Psoas muscle (tissue), 8 donors: ENCODE data around the gene KCNJ12. TPM values are rescaled to one million over a fixed set of nuclear protein-coding genes. Genes with fewer than 3 reads are reported as not detected.
"Not testable (repeated sequence)": the region's sequence is repeated elsewhere in the genome, so short reads cannot be mapped to it uniquely, and the experiment has no call there.

Source experiments
- ATAC-seq, 4 donors: fragments of 200-7000 bp; cut with Tn5 transposase; one replicate each; pipeline ENCODE4 v1.9.1; 2020; ENCODE audit warnings: moderate library complexity in 3 of 4, mild to moderate bottlenecking in 2 of 4
- DNase-seq, 2 donors: peaks; one replicate each; pipeline ENCODE4 v3.0.0-alpha.2; 2020
- H3K27ac ChIP-seq: fragments of 200-600 bp; one replicate; pipeline ENCODE4 v1.8.0; 2022
- H3K27me3 ChIP-seq, 3 donors: fragments of 200-600 bp in 1 of 3; one replicate each; pipeline versions ENCODE4 v1.6.1 to v1.8.0; 2013 to 2022; ENCODE audit warnings: low read length in 2 of 3, mild to moderate bottlenecking in 2 of 3, moderate library complexity in 1 of 3; ENCODE audit not compliant: insufficient read depth in 3 of 3
- H3K36me3 ChIP-seq, 2 donors: fragments of 200-600 bp in 1 of 2; one replicate each; pipeline versions ENCODE4 v1.6.1 to v1.8.0; 2013 to 2022; ENCODE audit warnings: low read depth in 1 of 2, mild to moderate bottlenecking in 1 of 2, moderate library complexity in 1 of 2; ENCODE audit not compliant: insufficient read depth in 1 of 2
- H3K4me1 ChIP-seq: fragments of 200-600 bp; one replicate; pipeline ENCODE4 v1.8.0; 2022
- H3K4me3 ChIP-seq: fragments of 200-600 bp; one replicate; pipeline ENCODE4 v1.8.0; 2022; ENCODE audit warnings: mild to moderate bottlenecking
- H3K9me3 ChIP-seq: fragments of 200-600 bp; one replicate; pipeline ENCODE4 v1.8.0; 2022
- WGBS, 3 donors: extraction: QIAGEN DNeasy Blood & Tissue Kit; methylation state at CpG; one replicate each; pipeline versions ENCODE4 v1.1.6 to v1.1.7; 2013; 5-methylcytosine and 5-hydroxymethylcytosine counted together
- intact Hi-C, 2 donors: fragments of 100-400 bp; cut with DNase I; formaldehyde crosslinking; loops; one replicate each; pipeline versions ENCODE4 v1.11.0 to v1.14.2; 2022
- polyA plus RNA-seq, 3 donors: library from polyadenylated mRNA; stranded (reverse); fragments of 200-250 nt; gene quantifications; one replicate each; pipeline ENCODE4 v1.2.3, GENCODE V29; 2013
- total RNA-seq, 4 donors: library from RNA; stranded (reverse); fragmentation: NEBNext Ultra II Directional in 2 of 4; extraction: Animal tissue kit (Norgen Biotek cat#: 25700) in 2 of 4; gene quantifications; one replicate each; pipeline versions ENCODE4 v1.2.1 to v1.2.4, GENCODE V29; 2021 to 2023
- donor health status: healthy with polysubstance abuse.
- donor health status: DM: no; HTN: no; CAD: no; lungs with moderate emphysema.
- donor health status: Bipolar disorder and iron deficiency.
- donor health status: healthy.
- donor health status: DM: yes; HTN: yes; CAD: no.
- donor health status: DM: no; HTN: no; CAD: no.
- donor health status: DM: no; HTN: no; CAD: no.
- donor health status: DM: yes; HTN: yes; CAD: no.

KCNJ12 gene
- total and polyA plus RNA-seq, 7 donors = 5.2 to 42.7 (median 19.3) TPM

DNA sequence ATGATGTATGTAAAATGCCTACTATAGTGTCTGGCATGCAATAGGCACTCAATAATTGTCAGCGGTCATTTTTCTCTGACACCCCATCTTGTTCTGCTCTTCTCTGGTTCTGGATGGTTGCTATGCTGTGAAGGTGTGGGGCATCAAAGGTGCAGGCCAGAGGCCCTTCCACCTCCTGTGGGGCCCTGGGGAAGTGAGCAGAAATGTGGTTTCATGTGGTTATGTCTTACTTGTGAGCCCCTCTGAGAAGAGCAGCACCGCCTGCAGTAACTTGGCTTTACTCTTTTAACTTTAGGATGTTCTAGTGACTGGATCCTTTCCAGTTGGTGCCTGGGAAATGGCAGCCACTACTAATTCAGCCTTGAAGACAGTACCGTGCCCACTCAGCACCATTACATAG is 32.1 kb downstream of the KCNJ12 start:
- intact Hi-C loops, DNase-seq, H3K27me3 ChIP-seq, H3K27ac ChIP-seq, H3K9me3 ChIP-seq, H3K36me3 ChIP-seq, ATAC-seq, H3K4me3 ChIP-seq: not testable (repeated sequence)
- H3K4me1 ChIP-seq = peaks cover 20% of the 10 kb centered on the region
- 62 to 66% (median 63%) methylated on average over 3 of the region's 3 CpGs for WGBS, 3 donors

DNA sequence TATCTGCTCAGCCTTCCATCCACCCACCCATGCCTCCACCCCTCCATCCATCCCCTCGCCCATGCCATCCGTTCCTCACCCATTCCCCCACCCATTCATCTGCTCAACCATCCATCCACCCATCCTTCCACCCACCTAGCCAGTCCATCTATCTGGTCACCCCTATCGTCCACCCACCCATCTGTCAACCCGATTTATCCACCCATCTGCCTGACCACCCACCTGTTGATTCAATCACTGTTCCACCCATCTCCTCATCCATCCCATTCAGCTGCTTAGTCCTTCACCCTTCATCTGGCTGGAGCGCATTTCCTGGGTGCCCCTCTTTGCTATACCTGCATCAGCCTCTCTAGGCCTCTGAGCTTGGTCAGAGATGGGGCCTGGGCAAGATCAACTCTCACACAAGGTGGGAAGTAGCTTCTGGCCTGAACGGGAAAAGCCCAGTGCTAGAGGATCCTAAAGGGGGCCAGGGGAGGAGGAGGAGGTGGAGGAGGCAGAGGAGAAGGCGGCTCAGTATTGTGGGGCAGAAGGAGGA is 32.7 kb downstream of the KCNJ12 start:
- intact Hi-C loops, ATAC-seq, H3K9me3 ChIP-seq, H3K36me3 ChIP-seq, H3K27me3 ChIP-seq, H3K27ac ChIP-seq, H3K4me3 ChIP-seq: not testable (repeated sequence)
- H3K4me1 ChIP-seq = peaks cover 20% of the 10 kb centered on the region
- peak in 1 of 2 donors; percentile 31 for DNase-seq
- 67 to 84% (median 72%) methylated on average over 5 to 6 of the region's 7 CpGs for WGBS, 3 donors

DNA sequence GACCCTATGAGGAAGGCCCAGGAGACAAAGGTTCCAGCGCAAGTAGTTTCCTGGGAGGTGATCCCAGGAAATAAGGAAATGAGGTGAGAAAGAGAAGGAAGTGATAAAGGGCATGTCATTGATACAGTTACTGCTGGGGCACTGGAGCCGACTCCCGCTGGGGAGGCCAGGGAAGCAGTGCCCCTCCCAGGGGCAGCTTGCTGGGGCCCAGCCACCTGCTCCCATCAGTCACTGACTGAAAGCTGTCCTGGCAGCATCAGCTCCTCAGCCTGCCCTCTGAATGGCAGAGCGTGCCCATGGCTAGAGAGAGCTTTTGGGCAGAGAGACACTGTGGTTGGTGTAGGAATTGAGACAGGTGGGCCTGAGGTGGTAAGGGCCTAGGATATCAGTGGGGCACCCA is 33.2 kb downstream of the KCNJ12 start:
- Histone ChIP-seq H3K4me1 (peaks cover 15% of the 10 kb centered on the region), H3K27ac (peak overlapping the region; percentile 62)
- H3K9me3 ChIP-seq, intact Hi-C loops, H3K36me3 ChIP-seq, H3K4me3 ChIP-seq, H3K27me3 ChIP-seq: not testable (repeated sequence)
- WGBS, 3 donors = 46 to 59% (median 56%) methylated on average over 4 of the region's 4 CpGs
- DNase-seq = peak in 1 of 2 donors; percentile 63
- ATAC-seq = peak; percentile 50 to 65 (median 60)

- Histone ChIP-seq H3K4me1 (peaks cover 13% of the 10 kb centered on the region), H3K27ac (peak overlapping the region; percentile 62)
- intact Hi-C loops, H3K9me3 ChIP-seq, H3K27me3 ChIP-seq, ATAC-seq, H3K36me3 ChIP-seq, H3K4me3 ChIP-seq: not testable (repeated sequence)
- WGBS, 3 donors = 70 to 75% (median 71%) methylated on average over 3 of the region's 3 CpGs
- DNase-seq = peak in 1 of 2 donors; percentile 34
Measured at GRCh38 chr17:21409971-21410370, 33.8 kb downstream of the KCNJ12 start.

GRCh38 chr17:21410371-21410770 is 34.2 kb downstream of the KCNJ12 start:
- H3K27ac ChIP-seq = peak overlapping the region; percentile 15
- ATAC-seq, H3K27me3 ChIP-seq, H3K4me3 ChIP-seq, H3K36me3 ChIP-seq, intact Hi-C loops, H3K9me3 ChIP-seq: not testable (repeated sequence)
- peak in 1 of 2 donors; percentile 39 for DNase-seq
- peaks cover 13% of the 10 kb centered on the region for H3K4me1 ChIP-seq
- WGBS, 3 donors = 74 to 84% (median 77%) methylated on average over 7 to 9 of the region's 9 CpGs

GRCh38 chr17:21410906-21411678 is 34.9 kb downstream of the KCNJ12 start:
- intact Hi-C loops, H3K27me3 ChIP-seq, H3K9me3 ChIP-seq, H3K36me3 ChIP-seq, H3K4me3 ChIP-seq: not testable (repeated sequence)
- DNase-seq (peak in 1 of 2 donors; percentile 71), ATAC-seq (peak; percentile 42 to 76 (median 60))
- Histone ChIP-seq H3K27ac (peak overlapping the region; percentile 15), H3K4me1 (peaks cover 13% of the 10 kb centered on the region)
- 73 to 82% (median 79%) methylated on average over 19 to 22 of the region's 25 CpGs for WGBS, 3 donors

DNA sequence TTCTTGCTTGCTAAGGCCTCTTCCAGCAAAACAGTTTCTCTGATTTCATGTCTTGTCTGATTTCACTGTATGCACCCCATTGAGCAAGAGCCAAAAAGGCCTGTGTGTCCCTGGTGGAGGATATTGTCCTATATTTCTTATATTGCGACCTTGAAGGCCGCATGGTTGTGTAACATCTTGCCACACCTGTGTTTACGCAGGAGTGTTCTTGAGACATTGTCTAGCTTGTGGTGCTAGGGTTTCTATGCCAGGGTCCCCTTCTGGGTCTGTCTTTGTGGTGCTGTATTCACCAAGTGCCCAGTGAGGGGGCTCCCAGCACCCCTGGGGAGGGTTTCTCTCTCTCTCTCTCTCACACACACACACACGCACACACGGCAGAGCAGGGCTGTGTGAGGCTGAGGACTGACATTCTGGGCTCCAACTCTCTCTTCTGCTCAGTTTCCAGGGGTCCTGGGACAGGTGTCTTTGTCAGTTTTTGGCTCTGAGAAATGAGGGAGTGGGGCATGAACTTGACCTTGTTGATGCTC is 35.6 kb downstream of the KCNJ12 start:
- ATAC-seq (peak in 2 of 4 donors; percentile 16 to 22), DNase-seq (peak in 1 of 2 donors; percentile 42)
- H3K4me1 ChIP-seq = peaks cover 13% of the 10 kb centered on the region
- H3K4me3 ChIP-seq, H3K36me3 ChIP-seq, intact Hi-C loops, H3K27me3 ChIP-seq, H3K9me3 ChIP-seq: not testable (repeated sequence)
- peak overlapping the region; percentile 3 for H3K27ac ChIP-seq
- 69 to 89% (median 71%) methylated on average over 5 of the region's 5 CpGs for WGBS, 3 donors

- H3K4me3 ChIP-seq, H3K9me3 ChIP-seq, H3K36me3 ChIP-seq, intact Hi-C loops, H3K27me3 ChIP-seq: not testable (repeated sequence)
- ATAC-seq = peak in 3 of 4 donors; percentile 39 to 63 (median 42)
- WGBS, 3 donors = 44 to 58% (median 47%) methylated on average over 11 to 14 of the region's 14 CpGs
- Histone ChIP-seq H3K27ac (peak overlapping the region; percentile 3), H3K4me1 (peaks cover 13% of the 10 kb centered on the region)
- peak in 1 of 2 donors; percentile 62 for DNase-seq
Measured at GRCh38 chr17:21412207-21412681, 36.1 kb downstream of the KCNJ12 start.

- H3K27ac ChIP-seq, H3K4me3 ChIP-seq, H3K9me3 ChIP-seq, H3K27me3 ChIP-seq, intact Hi-C loops, H3K36me3 ChIP-seq, ATAC-seq: not testable (repeated sequence)
- WGBS, 3 donors = 39 to 59% (median 55%) methylated on average over 5 to 6 of the region's 11 CpGs
- peaks cover 13% of the 10 kb centered on the region for H3K4me1 ChIP-seq
- peak in 1 of 2 donors; percentile 32 for DNase-seq
Measured at GRCh38 chr17:21413570-21414279, 37.6 kb downstream of the KCNJ12 start.

DNA sequence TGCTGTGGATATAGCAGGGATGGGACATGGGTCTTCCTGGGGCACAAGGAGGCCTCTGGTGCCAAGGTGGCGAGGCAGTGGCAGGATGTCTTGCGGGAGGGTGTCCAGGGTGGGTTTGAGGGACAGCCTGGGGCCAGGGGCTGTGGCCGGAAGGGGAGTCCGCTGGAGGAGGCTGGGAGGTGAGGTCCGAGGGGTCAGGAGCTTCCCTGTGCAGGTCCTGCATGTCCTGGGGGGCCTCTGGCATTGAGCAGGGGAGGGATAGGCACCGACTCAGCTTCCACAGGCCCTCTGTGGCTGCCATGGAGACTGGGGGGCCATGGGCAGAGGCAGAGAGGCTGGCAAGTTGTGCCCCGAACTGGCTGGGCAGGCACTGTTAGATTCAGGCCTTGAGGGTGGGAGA is 38.5 kb downstream of the KCNJ12 start:
- peaks cover 11% of the 10 kb centered on the region for H3K4me1 ChIP-seq
- ATAC-seq, H3K27me3 ChIP-seq, H3K4me3 ChIP-seq, H3K9me3 ChIP-seq, H3K36me3 ChIP-seq, intact Hi-C loops, H3K27ac ChIP-seq: not testable (repeated sequence)
- DNase-seq = peak in 1 of 2 donors; percentile 36
- WGBS, 3 donors = 70 to 77% (median 71%) methylated on average over 7 of the region's 7 CpGs
